Vagina (tissue), 2 donors: Measurements from ENCODE around the gene BSPRY. TPM values are rescaled to one million over a fixed set of nuclear protein-coding genes. Genes with fewer than 3 reads are reported as not detected.

Source experiments
- DNase-seq, 2 donors: peaks; one replicate each; pipeline ENCODE4 v3.0.0-alpha.2; 2017; ENCODE audit errors: extremely low spot score in 2 of 2
- H3K27ac ChIP-seq: fragments of 200-600 bp; sonication (generic); one replicate; pipeline ENCODE4 v1.5.1; 2019
- H3K27me3 ChIP-seq: fragments of 200-600 bp; sonication (generic); one replicate; pipeline ENCODE4 v1.5.1; 2019
- H3K36me3 ChIP-seq, 2 donors: fragments of 200-600 bp; sonication (generic); one replicate each; pipeline ENCODE4 v1.5.1; 2017 to 2019
- H3K4me1 ChIP-seq: fragments of 200-600 bp; sonication (generic); one replicate; pipeline ENCODE4 v1.5.1; 2019
- H3K4me3 ChIP-seq, 2 donors: fragments of 200-600 bp; sonication (generic); 1 replicate in 1 of 2; 2 replicates in 1 of 2; pipeline ENCODE4 v1.5.1; 2016 to 2019
- H3K9me3 ChIP-seq: fragments of 200-600 bp; sonication (generic); one replicate; pipeline ENCODE4 v1.5.1; 2019
- POLR2A ChIP-seq, 2 donors: fragments of 450-650 bp; IDR thresholded peaks; one replicate each; pipeline ENCODE4 v1.6.1; 2017; ENCODE audit warnings: antibody characterized with exemption in 2 of 2, mild to moderate bottlenecking in 2 of 2, moderate library complexity in 2 of 2
- POLR2AphosphoS5 ChIP-seq, 2 donors: sonication (generic); formaldehyde crosslinking; IDR thresholded peaks; one replicate each; pipeline ENCODE4 v1.9.0; 2017; ENCODE audit warnings: antibody characterized with exemption in 2 of 2, mild to moderate bottlenecking in 2 of 2, low read depth in 1 of 2; ENCODE audit not compliant: insufficient read depth in 1 of 2
- intact Hi-C: fragments of 100-400 bp; cut with DNase I; formaldehyde crosslinking; loops from one replicate; pipeline ENCODE4 v1.15.1; 2023
- total RNA-seq: library from RNA; depleted of rRNA; stranded (reverse); fragments of >200 nt; gene quantifications from one replicate; pipeline ENCODE4 v1.2.3, GENCODE V29; 2016
- TF ChIP-seq, protein P1 (sequence below), 3 experiments: fragments of 450-650 bp in 2 of 3; fragments of 200-600 bp in 1 of 3; sonication (generic) in 1 of 3; IDR thresholded peaks; one replicate each; pipeline ENCODE4 v1.5.1; 2017 to 2019; ENCODE audit warnings: antibody characterized with exemption in 3 of 3, mild to moderate bottlenecking in 2 of 3, moderate library complexity in 2 of 3

BSPRY gene
- total RNA-seq, 1 donor from 2014 or later: 3.9 TPM

DNA sequence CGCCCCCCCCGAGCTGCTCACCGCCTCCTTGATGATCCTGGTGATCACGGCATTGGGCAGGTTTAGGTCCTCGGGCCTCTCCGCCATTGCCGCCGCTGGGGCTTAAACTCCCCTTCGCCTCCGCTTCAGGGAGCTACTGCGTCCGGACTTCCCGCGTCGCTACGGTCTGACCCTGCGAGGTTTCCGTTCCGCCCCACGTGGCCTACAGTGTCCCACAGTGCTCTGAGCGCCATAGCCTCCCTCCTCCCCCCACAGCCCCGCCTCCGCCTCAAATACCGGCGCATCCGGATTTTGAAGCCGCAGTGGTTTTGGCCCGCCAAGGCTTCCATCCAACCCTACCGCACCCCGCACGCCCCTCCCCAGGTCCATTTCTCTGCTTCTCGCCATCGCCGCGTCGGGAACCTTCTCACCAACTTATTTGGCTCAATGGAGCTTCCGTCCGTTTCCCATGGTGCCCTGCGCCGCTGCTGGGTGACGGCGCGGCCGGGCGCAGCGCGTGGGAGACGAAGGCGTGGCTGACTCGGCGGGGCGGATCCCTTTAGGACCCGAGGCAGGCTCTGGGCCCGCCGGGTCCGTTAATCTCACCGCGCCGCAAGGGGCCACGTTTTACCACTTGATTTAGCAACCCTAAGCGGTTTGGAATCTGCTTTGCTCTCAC, 61.0 kb downstream of the BSPRY start, which contains the start of the genes C9orf43 and POLE3:
C9orf43 (plus strand) TSS at position 541 of the 658 bp plus-strand sequence. CDS start 2,747 bp downstream, outside the sequence.
POLE3 (minus strand) TSS at position 469 of the 658 bp plus-strand sequence; CDS start at position 87, 382 bp downstream.
- peak within 1 kb of the TSS; percentile 66 to 85 for H3K4me3 ChIP-seq
- H3K27ac ChIP-seq: peak within 1 kb of the TSS; percentile 97
- peaks cover 16% of the 10 kb centered on the region for H3K4me1 ChIP-seq
- no peaks in the 10 kb centered on the region for H3K9me3 ChIP-seq
- TF ChIP-seq POLR2AphosphoS5 (IDR thresholded peaks at IDR 0.05; ENCODE audit: insufficient read depth in 1 of 2, low read depth in 1 of 2) (peak; percentile 96 to 97), POLR2A (IDR thresholded peaks at IDR 0.05) (peak in 1 of 2 donors; percentile 61)
- TF ChIP-seq, protein P1, sequence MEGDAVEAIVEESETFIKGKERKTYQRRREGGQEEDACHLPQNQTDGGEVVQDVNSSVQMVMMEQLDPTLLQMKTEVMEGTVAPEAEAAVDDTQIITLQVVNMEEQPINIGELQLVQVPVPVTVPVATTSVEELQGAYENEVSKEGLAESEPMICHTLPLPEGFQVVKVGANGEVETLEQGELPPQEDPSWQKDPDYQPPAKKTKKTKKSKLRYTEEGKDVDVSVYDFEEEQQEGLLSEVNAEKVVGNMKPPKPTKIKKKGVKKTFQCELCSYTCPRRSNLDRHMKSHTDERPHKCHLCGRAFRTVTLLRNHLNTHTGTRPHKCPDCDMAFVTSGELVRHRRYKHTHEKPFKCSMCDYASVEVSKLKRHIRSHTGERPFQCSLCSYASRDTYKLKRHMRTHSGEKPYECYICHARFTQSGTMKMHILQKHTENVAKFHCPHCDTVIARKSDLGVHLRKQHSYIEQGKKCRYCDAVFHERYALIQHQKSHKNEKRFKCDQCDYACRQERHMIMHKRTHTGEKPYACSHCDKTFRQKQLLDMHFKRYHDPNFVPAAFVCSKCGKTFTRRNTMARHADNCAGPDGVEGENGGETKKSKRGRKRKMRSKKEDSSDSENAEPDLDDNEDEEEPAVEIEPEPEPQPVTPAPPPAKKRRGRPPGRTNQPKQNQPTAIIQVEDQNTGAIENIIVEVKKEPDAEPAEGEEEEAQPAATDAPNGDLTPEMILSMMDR (IDR thresholded peaks at IDR 0.05): no peak
- no peaks in the 10 kb centered on the region for H3K27me3 ChIP-seq
- intact Hi-C loops: no loop called here
- peak in 1 of 2 donors; percentile 95 for DNase-seq
- H3K36me3 ChIP-seq: peaks cover 0 to 5% of the 10 kb centered on the region in 2 donors

DNA sequence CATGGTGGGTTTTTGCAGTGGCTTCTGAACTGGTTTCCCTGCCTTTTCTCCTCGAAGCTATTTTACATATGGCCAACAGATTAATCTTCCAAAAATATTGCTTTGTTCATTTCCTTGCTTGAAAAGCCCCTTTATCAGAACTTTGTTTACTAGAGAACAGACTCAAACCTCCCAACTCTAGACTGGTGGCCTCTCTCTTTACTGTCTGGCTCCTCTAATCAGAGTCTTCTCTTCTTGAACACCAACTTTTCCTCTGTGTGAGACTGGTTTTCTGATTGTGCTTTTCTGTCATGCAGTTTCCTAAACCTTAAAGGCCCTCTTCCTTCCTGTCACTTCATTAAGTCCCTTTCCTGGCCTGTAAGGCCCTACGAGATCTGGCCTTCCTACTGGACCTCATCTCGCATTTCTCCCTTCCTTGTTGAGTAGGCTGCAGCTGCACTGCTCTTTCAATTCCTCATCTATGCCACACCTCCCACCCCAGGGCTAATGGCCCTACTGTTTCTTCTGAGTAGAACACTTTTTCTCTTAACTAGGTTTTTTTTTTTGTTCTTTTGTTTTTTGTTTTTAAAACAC, 66.9 kb downstream of the BSPRY start:
- Histone ChIP-seq H3K4me1 (no peaks in the 10 kb centered on the region), H3K27me3 (no peaks in the 10 kb centered on the region), H3K9me3 (no peaks in the 10 kb centered on the region), H3K4me3 (no peak overlapping the region), H3K27ac (no peak overlapping the region), H3K36me3 (no peaks in the 10 kb centered on the region)
- TF ChIP-seq POLR2AphosphoS5 (IDR thresholded peaks at IDR 0.05; ENCODE audit: insufficient read depth in 1 of 2, low read depth in 1 of 2): no peak
- TF ChIP-seq, protein P1 (IDR thresholded peaks at IDR 0.05): no peak
- no peak for TF ChIP-seq POLR2A (IDR thresholded peaks at IDR 0.05)
- DNase-seq: no peak
- intact Hi-C loops: no loop called here

DNA sequence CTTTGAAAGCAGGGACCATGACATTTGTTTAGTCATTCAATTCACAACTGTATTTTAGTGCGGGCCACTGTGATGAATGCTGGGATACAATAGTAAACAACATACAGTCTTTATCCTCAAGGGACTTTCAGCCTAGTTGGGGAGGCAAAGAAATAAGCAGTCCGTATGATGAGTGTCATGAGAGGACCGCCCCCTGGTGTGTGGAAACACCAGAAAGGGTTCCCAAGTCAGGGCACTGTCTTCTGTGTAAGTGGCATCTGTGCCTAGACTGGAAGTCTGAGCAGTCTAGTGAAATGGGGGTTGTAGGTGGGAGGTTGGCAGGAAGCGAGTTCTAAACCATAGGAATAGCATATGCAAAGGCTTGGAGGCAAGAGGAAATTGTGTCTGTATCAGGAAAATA, 68.0 kb downstream of the BSPRY start:
- Histone ChIP-seq H3K9me3 (no peaks in the 10 kb centered on the region), H3K27ac (no peak overlapping the region), H3K27me3 (no peaks in the 10 kb centered on the region), H3K36me3 (no peaks in the 10 kb centered on the region), H3K4me3 (no peak overlapping the region), H3K4me1 (no peaks in the 10 kb centered on the region)
- intact Hi-C loops: no loop called here
- DNase-seq: no peak
- TF ChIP-seq POLR2A (IDR thresholded peaks at IDR 0.05): no peak
- TF ChIP-seq POLR2AphosphoS5 (IDR thresholded peaks at IDR 0.05; ENCODE audit: insufficient read depth in 1 of 2, low read depth in 1 of 2): no peak
- TF ChIP-seq, protein P1 (IDR thresholded peaks at IDR 0.05): no peak

Other genes with a start within 250 kb of the BSPRY start
- 11.5 TPM for gene SLC31A2, start 198.5 kb upstream of the BSPRY start, total RNA-seq
- 28.7 TPM for gene FKBP15, start 128.3 kb upstream of the BSPRY start, total RNA-seq
- gene SLC31A1, start 128.0 kb upstream of the BSPRY start, total RNA-seq: 9.3 TPM
- 25.3 TPM for gene CDC26, start 74.0 kb upstream of the BSPRY start, total RNA-seq
- gene PRPF4, start 73.9 kb upstream of the BSPRY start, total RNA-seq: 11.8 TPM
- gene RNF183, start 46.2 kb upstream of the BSPRY start, total RNA-seq: not detected
- 2.0 TPM for gene WDR31, start 9.3 kb upstream of the BSPRY start, total RNA-seq
- gene HDHD3, start 27.4 kb downstream of the BSPRY start, total RNA-seq: 31.7 TPM
- 29.5 TPM for gene ALAD, start 51.7 kb downstream of the BSPRY start, total RNA-seq
- 17.4 TPM for gene POLE3, start 61.1 kb downstream of the BSPRY start, total RNA-seq
- not detected for gene C9orf43, start 61.2 kb downstream of the BSPRY start, total RNA-seq
- 27.0 TPM for gene RGS3, start 114.2 kb downstream of the BSPRY start, total RNA-seq